Keratinocyte (primary cell): ENCODE measurements around the gene CHI3L1. TPM values are rescaled to one million over a fixed set of nuclear protein-coding genes. Genes with fewer than 3 reads are reported as not detected.

Experiments
- DNase-seq: peaks from one replicate; pipeline ENCODE4 v3.0.0-alpha.2; 2011; ENCODE audit warnings: low read depth, missing footprints, low spot score
- FAIRE-seq: peaks from 2 replicates; lab custom pipeline; 2011; peaks lifted over from hg19 to GRCh38; lab: Jason Lieb, UNC
- H2AFZ ChIP-seq: 2 replicates; pipeline ENCODE4 v1.6.0; 2012; ENCODE audit warnings: low read length, control low read depth, inconsistent platforms; ENCODE audit not compliant: control insufficient read depth
- H3K27ac ChIP-seq: 2 replicates; pipeline ENCODE4 v1.5.1; 2011; ENCODE audit warnings: low read length; ENCODE audit not compliant: control insufficient read depth, insufficient read depth
- H3K27me3 ChIP-seq: 3 replicates; pipeline ENCODE4 v1.6.0; 2011; ENCODE audit warnings: low read length; ENCODE audit not compliant: control insufficient read depth, insufficient read depth; ENCODE audit errors: extremely low read depth
- H3K36me3 ChIP-seq, 2 experiments: 2 replicates in 1 of 2; 3 replicates in 1 of 2; pipeline ENCODE4 v1.5.1; 2011; ENCODE audit warnings: low read length in 2 of 2, mild to moderate bottlenecking in 1 of 2; ENCODE audit not compliant: control insufficient read depth in 2 of 2, insufficient read depth in 2 of 2; ENCODE audit errors: extremely low read depth in 1 of 2
- H3K4me1 ChIP-seq: 3 replicates; pipeline ENCODE4 v1.5.1; 2011; ENCODE audit warnings: low read length; ENCODE audit not compliant: control insufficient read depth, insufficient read depth; ENCODE audit errors: extremely low read depth
- H3K4me2 ChIP-seq: 3 replicates; pipeline ENCODE4 v1.6.0; 2011; ENCODE audit warnings: low read depth, low read length; ENCODE audit not compliant: control insufficient read depth, insufficient read depth; ENCODE audit errors: extremely low read depth
- H3K4me3 ChIP-seq, 3 experiments: fragments of 200-600 bp in 1 of 3; sonication (generic) in 1 of 3; 2 replicates in 2 of 3; 3 replicates in 1 of 3; pipeline ENCODE4 v1.5.1; 2011 to 2016; ENCODE audit warnings: low read length in 3 of 3, mild to moderate bottlenecking in 3 of 3, control low read depth in 2 of 3, inconsistent platforms in 1 of 3, low read depth in 1 of 3, mixed read lengths in 1 of 3, mixed run types in 1 of 3, moderate library complexity in 1 of 3; ENCODE audit not compliant: control insufficient read depth in 2 of 3, insufficient read depth in 2 of 3; ENCODE audit errors: extremely low read depth in 1 of 3
- H3K79me2 ChIP-seq: 2 replicates; pipeline ENCODE4 v1.6.0; 2012; ENCODE audit warnings: low read length; ENCODE audit not compliant: control insufficient read depth, insufficient read depth
- H3K9ac ChIP-seq: 3 replicates; pipeline ENCODE4 v1.6.0; 2011; ENCODE audit warnings: low read length; ENCODE audit not compliant: control insufficient read depth, insufficient read depth; ENCODE audit errors: extremely low read depth
- H3K9me1 ChIP-seq: 3 replicates; pipeline ENCODE4 v1.6.0; 2011; ENCODE audit warnings: low read length; ENCODE audit not compliant: control insufficient read depth, insufficient read depth; ENCODE audit errors: extremely low read depth
- H3K9me3 ChIP-seq: 2 replicates; pipeline ENCODE4 v1.5.1; 2012; ENCODE audit warnings: low read depth, low read length; ENCODE audit not compliant: control insufficient read depth
- H4K20me1 ChIP-seq: 3 replicates; pipeline ENCODE4 v1.6.0; 2011; ENCODE audit warnings: low read length; ENCODE audit not compliant: control insufficient read depth, insufficient read depth; ENCODE audit errors: extremely low read depth
- EZH2 ChIP-seq: IDR thresholded peaks from one replicate; pipeline ENCODE4 v1.6.1; 2012; ENCODE audit warnings: inconsistent platforms, mild to moderate bottlenecking, low read length, moderate library complexity
- dilution Hi-C: fragments of 300-500 bp; cut with MboI; formaldehyde crosslinking; loops from one replicate; pipeline ENCODE4 v1.7.0; 2020; ENCODE audit warnings: low sequenced_read_pairs; ENCODE audit not compliant: extremely low pct_ligation_motif_present
- polyA plus RNA-seq, 5 experiments: library from polyadenylated mRNA; depleted of rRNA in 3 of 5; stranded (reverse) in 3 of 5; stranded (forward) in 1 of 5; unstranded in 1 of 5; fragments of >200 nt; gene quantifications; 1 replicate in 1 of 5; 2 replicates in 3 of 5; 3 replicates in 1 of 5; pipeline versions ENCODE4 v1.2.1 to v1.2.3, GENCODE V29; 2011 to 2012; ENCODE audit warnings: missing spikeins in 2 of 5, low read depth in 1 of 5, low replicate concordance in 1 of 5
- TF ChIP-seq, protein P1 (sequence below), 3 experiments: IDR thresholded peaks in 1 of 3; conservative IDR thresholded peaks in 1 of 3; optimal IDR thresholded peaks in 1 of 3; 2 replicates in 2 of 3; 3 replicates in 1 of 3; pipeline versions ENCODE3 to v1.5.1; 2011; ENCODE audit warnings: low read length in 3 of 3, mild to moderate bottlenecking in 3 of 3, moderate library complexity in 2 of 3, control low read depth in 1 of 3, inconsistent platforms in 1 of 3; ENCODE audit not compliant: insufficient read depth in 2 of 3; ENCODE audit errors: extremely low read depth in 1 of 3

The CHI3L1 gene
- polyA plus RNA-seq, 1 donor (not counting 4 experiments of a cell fraction or from before 2014, with no cell fraction given) = 0.20 TPM

DNA sequence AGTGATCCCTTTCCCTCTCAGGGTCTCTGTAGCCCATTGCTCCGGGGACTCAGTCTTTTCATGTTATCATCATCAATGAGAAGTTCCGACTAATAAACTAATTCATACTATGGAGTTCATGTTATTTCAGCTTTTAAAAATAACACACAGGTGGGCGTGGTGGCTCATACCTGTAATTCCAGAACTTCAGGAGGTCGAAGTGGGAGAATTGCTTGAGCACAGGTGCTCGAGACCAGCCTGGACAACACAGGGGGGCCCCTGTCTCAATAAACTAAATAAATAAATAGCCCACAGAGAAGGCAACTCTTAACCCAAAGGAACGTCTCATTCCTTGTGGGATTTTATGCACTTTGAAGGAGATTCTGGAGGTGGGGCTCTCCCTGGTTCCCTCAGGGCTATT is 25.3 kb downstream of the CHI3L1 start:
- H3K4me2 ChIP-seq = no peak overlapping the region
- H3K9me3 ChIP-seq = peaks cover 3% of the 10 kb centered on the region
- no peak overlapping the region for H3K27ac ChIP-seq
- no peak overlapping the region for H3K4me3 ChIP-seq
- FAIRE-seq = no peak
- no peak overlapping the region for H3K9ac ChIP-seq
- no peak for DNase-seq
- no peak for TF ChIP-seq EZH2
- TF ChIP-seq, protein P1, sequence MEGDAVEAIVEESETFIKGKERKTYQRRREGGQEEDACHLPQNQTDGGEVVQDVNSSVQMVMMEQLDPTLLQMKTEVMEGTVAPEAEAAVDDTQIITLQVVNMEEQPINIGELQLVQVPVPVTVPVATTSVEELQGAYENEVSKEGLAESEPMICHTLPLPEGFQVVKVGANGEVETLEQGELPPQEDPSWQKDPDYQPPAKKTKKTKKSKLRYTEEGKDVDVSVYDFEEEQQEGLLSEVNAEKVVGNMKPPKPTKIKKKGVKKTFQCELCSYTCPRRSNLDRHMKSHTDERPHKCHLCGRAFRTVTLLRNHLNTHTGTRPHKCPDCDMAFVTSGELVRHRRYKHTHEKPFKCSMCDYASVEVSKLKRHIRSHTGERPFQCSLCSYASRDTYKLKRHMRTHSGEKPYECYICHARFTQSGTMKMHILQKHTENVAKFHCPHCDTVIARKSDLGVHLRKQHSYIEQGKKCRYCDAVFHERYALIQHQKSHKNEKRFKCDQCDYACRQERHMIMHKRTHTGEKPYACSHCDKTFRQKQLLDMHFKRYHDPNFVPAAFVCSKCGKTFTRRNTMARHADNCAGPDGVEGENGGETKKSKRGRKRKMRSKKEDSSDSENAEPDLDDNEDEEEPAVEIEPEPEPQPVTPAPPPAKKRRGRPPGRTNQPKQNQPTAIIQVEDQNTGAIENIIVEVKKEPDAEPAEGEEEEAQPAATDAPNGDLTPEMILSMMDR (optimal IDR thresholded peaks at IDR 0.05 in 1 of 3, IDR thresholded peaks at IDR 0.05 in 1 of 3, conservative IDR thresholded peaks at IDR 0.05 in 1 of 3; ENCODE audit: extremely low read depth in 1 of 3, insufficient read depth in 2 of 3, low read length in 3 of 3) = no peak
- no peaks in the 10 kb centered on the region for H3K36me3 ChIP-seq
- H3K27me3 ChIP-seq = peaks cover 24% of the 10 kb centered on the region
- H4K20me1 ChIP-seq = no peaks in the 10 kb centered on the region
- dilution Hi-C loops = no loop called here
- no peaks in the 10 kb centered on the region for H3K9me1 ChIP-seq
- H3K4me1 ChIP-seq = no peaks in the 10 kb centered on the region
- H3K79me2 ChIP-seq = no peaks in the 10 kb centered on the region
- no peak overlapping the region for H2AFZ ChIP-seq

DNA sequence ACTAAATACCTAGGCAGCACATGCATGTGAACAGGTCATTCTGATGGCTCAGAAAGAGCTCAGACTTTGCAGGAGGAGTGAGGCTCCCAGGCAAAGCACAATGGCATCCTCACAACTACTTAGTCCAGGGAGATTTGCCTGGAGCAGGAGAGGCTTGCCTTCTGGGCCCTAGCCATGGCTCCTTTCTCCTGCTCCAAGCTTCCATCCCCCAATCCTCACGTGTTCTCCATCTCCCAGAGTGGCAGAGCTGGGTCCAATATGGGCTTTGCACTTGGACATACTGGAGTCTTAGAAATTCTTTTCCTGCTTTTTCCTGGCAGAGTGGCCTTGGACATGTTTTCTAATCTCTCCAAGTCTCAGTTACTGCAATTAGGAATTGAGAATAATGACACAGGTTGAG is 26.7 kb downstream of the CHI3L1 start:
- Histone ChIP-seq H3K4me2 (no peak overlapping the region), H4K20me1 (no peaks in the 10 kb centered on the region), H3K9me1 (no peaks in the 10 kb centered on the region), H3K79me2 (no peaks in the 10 kb centered on the region), H3K4me1 (no peaks in the 10 kb centered on the region), H2AFZ (no peak overlapping the region), H3K9ac (no peak overlapping the region), H3K4me3 (no peak overlapping the region), H3K36me3 (no peaks in the 10 kb centered on the region), H3K9me3 (peaks cover 3% of the 10 kb centered on the region), H3K27me3 (peaks cover 24% of the 10 kb centered on the region), H3K27ac (no peak overlapping the region)
- no peak for DNase-seq
- TF ChIP-seq EZH2 = no peak
- TF ChIP-seq, protein P1 (optimal IDR thresholded peaks at IDR 0.05 in 1 of 3, IDR thresholded peaks at IDR 0.05 in 1 of 3, conservative IDR thresholded peaks at IDR 0.05 in 1 of 3; ENCODE audit: extremely low read depth in 1 of 3, insufficient read depth in 2 of 3, low read length in 3 of 3) = no peak
- no peak for FAIRE-seq
- dilution Hi-C loops = no loop called here
